ENCODE measurements around the gene UBE2D2.
"Not testable (repeated sequence)": the region's sequence is repeated elsewhere in the genome, so short reads cannot be mapped to it uniquely, and the experiment has no call there.

The UBE2D2 gene

GRCh38 chr5:139549162-139549894 is 11.8 kb upstream of the UBE2D2 start:
- no peak for DNase-seq

- DNase-seq: not testable (repeated sequence)
Measured at GRCh38 chr5:139550051-139550872, 10.9 kb upstream of the UBE2D2 start.

DNA sequence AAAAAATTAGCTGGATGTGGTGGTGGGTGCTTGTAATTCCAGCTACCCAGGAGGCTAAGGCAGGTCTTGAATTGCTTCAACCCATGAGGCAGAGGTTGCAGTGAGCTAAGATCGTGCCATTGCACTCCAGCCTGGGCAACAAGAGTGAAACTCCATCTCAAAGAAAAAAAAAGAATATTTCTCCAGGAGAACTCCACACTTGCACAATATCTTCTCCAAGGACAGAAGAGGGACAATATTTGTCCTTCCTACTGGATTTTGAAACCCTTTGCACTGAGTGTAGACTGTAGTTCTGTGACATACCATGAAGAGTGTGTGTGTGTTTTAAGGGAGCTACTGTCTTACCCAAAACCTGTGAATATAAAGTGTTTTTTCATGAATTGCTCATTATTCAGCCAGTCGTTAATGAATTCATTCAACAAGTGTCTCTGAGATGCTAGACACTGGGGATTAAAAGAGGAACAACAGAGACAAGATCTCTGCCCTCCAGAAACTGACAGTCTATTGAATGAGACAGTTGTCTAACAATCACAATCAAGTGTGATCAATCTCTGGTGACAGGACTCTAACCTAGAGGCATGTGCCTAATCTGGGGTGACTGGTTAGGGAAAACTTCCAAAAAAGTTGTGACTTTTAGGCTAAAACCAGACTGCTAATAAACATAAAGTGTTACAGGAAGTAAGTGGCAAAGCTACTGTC is 9.8 kb upstream of the UBE2D2 start:
- DNase-seq: no peak

DNA sequence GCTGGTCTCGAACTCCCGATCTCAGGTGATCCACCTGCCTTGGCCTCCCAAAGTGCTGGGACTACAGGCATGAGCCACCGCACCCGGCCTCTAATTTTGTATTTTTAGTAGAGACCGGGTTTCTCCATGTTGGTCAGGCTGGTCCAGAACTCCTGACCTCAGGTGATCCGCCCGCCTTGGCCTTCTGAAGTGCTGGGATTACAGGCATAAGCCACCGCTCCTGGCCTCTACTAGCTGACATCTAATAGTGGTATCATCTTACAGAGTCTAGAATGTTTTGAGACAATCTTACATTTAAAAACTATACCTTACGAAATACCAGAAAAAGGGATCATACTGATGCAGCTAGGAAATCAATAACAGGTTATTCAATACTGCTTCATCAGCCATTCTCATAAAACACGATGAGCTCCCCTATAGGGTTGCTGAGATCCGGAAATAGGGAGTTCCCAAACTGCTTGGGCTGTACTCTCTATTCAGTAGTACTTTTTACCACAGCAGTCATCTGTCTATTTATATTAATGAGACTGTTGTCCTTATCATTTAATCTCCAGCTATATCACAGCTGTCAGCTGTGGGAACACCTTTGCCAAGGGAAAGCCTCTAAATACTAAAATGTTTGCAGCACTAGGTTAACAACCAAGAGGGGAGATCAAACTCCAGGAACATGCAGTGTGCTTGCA is 8.1 kb upstream of the UBE2D2 start:
- no peak for DNase-seq

DNA sequence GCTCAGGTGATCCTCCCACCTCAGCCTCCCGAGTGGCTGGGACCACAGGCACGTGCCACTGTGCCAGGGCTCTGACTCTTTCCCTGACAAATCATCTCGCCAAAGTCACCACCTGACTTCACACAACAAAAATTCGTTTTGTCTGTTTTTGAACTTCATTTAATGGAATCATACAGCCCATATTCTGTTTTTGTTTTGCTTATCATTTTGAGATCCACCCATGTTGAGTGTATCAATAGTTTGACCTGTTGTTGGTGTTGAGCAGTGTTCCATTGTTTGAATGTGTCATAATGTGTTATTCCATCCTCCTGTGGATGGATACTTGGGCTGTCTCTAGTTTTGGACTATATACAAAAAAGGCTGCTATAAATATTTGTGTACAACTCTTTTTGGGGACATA is 6.9 kb upstream of the UBE2D2 start:
- DNase-seq: no peak

- no peak for DNase-seq
Measured at GRCh38 chr5:139557811-139558210, 3.3 kb upstream of the UBE2D2 start.

- peak; percentile 31 for DNase-seq
Measured at GRCh38 chr5:139561655-139562451, 714 bp downstream of the UBE2D2 start.

DNA sequence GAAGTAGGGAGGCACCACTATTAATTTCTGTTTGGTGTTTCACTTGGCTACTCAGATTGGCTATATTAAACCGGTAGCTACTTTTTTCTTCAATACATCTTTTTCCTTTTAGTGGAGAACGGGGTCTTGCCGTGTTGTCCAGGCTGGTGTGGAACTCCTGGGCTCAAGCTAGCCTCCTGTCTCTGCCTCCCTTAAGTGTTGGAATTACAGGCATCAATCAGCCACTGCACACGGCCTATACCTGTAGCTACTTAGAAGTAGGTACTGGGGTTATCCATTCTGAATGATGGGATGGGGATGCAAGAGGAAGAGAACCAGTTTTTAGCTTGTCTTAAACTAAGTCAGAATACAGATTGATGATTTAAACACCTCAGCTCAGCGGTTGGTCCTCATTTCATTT is 1.7 kb downstream of the UBE2D2 start:
- DNase-seq: no peak

DNA sequence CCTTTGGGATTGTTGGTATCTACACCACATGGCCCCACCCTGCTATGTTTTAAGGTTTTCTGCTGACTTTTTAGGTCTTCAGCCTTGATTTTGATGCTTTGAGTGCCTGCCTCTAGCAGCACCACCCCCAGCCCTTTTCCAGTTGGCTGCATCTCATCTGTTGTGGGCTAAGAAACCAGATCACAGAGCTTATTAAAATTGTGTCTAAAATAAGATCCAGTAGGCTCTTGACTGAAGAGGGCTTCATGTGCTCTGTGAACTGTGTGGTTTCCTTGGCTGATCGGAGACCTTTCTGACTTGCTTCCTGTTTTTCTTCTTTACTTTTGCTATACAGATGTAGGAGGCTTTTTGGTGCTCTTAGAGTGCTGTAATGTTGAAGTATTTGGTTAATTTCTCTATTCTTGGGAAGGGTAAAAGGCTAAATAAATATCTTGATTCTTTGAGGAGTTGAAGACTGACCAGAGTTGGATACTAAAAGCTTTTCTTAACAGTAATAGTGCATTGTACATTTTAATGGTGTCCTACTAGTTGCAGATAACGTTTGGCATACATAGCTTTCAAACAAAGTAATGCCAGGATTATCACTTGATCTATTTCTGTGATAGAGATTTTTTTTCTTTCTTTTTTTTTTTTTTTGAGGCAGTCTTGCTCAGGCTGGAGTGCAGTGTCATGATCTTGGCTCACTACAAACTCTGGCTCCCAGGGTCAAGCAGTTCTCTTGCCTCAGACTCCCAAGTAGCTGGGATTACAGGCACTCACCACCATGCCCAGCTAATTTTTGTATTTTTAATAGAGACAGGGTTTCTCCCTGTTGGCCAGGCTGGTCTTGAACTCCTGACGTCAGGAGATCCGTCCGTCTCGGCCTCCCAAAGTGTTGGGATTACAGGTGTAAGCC is 4.5 kb downstream of the UBE2D2 start:
- no peak for DNase-seq

DNA sequence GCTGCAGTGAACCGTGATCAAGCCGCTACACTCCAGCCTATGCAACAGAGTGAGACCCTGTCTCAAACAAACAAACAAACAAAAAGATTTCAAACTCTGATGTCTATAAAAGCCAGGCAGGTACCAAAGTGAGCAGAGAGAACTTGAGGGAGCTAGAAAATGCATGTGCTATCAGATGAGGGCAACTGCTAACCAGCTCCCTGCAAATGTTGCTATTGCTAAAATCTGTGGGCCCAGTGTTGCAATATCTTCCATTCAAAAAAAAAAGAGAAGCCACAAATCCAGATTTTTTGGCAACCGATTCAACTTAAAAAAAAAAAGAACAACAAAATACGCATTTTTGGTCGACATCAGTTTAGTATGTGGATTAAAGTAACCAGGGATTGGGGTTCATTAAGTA is 5.5 kb downstream of the UBE2D2 start:
- no peak for DNase-seq

DNA sequence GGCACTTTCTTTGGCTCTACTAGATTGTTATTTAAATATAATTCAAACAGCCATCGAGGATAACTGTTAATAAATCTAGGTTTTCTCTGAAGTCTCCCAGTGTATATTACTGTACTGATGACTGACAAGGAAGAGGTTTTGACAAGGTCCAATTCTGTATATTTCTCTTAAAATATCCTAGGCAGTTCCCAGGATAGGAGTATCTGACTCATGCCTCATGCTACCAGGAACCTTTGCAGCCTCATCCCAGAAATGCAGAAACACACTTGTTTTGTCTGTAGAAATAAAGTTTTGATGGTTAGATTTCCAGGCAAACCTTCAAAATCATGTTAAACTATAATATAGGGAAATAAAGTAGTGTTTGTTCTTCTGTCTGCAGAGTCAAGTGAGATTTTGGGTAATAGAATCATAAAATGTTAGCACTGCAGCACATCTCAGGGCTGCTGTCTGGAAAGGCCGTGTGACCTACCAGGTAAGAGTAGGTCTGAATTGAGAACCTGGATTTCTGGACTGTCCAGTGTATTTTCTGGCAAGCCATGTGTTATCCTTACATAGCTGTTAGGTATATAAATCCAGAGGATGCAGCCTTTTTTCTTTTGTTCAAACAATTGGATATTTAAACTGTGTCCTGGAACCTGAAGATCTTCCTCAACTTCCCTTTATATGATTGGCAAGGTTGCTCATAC is 8.3 kb downstream of the UBE2D2 start:
- no peak for DNase-seq

DNA sequence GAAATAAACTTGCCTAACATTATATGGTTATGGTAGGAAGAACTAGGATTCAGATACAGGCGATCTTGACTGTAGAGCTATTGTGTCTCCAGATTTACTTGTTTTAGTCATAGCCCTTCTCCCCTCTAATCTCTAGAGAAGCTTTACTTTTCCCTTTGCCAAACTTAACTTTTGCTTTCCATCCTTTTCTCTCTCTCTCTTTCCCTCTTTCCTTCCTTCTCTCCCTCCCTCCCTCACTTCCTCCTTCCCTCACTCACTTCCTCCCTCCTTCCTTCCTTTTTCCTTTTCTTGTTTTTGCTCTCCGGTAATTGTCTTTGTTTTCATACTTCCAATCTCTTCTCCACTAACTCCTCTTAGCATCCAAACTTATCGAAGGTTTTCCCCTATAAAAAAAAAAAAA is 10.4 kb downstream of the UBE2D2 start:
- no peak for DNase-seq

GRCh38 chr5:139571966-139572365 is 10.8 kb downstream of the UBE2D2 start:
- no peak for DNase-seq

- no peak for DNase-seq
Measured at GRCh38 chr5:139574641-139575312, 13.6 kb downstream of the UBE2D2 start.

DNA sequence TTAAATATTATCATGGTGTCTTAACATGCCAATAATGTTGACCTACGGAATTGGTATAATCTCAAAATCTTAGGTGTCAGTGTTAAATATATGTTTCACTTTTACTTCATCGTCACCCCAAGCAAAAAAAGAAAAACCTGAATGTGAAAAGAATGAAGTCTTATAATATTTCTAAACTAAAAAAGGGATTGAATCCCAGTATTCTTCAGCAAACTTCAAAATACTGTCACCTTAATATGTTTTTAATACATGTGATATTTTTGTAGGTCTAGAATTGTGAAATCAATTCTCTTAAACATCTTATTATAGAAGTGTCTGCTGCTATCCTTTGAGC is 14.1 kb downstream of the UBE2D2 start:
- no peak for DNase-seq

DNA sequence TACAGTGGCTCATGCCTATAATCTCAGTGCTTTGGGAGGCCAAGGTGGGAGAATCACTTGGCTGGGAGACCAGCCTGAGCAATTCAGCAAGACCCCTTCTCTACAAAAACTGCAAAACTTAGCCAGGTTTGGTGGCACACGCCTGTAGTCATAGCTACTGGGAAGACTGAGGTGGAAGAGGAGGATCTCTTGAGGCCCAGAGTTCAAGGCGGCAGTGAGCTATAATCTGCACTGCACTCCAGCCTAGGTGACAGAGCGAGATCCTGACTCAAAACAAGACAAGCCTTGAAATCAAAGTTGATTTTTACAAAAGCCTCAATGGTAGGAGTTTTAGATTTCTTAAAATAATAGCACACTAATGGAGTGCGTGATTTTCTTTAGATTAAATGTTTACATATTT is 14.6 kb downstream of the UBE2D2 start:
- DNase-seq: no peak

GRCh38 chr5:139577689-139578290 is 16.7 kb downstream of the UBE2D2 start:
- DNase-seq: no peak

DNA sequence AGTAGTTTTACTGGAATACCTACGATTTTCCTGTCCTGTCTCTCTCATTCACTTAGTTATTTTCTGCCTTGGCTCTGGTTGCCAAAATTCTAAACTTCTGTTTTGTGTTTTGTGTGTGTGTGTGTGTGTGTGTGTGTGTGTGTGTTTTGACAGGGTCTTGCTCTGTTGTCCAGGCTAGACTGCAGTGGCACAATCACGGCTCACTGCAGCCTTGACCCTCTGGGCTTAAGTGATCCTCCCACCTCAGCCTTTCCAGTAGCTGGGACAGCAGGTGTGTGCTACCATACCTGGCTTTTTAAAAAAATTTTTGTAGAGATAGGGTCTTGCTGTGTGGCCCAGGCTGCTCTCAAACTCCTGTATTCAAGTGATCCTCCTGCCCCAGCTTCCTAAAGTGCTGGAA is 17.2 kb downstream of the UBE2D2 start:
- DNase-seq: no peak

DNA sequence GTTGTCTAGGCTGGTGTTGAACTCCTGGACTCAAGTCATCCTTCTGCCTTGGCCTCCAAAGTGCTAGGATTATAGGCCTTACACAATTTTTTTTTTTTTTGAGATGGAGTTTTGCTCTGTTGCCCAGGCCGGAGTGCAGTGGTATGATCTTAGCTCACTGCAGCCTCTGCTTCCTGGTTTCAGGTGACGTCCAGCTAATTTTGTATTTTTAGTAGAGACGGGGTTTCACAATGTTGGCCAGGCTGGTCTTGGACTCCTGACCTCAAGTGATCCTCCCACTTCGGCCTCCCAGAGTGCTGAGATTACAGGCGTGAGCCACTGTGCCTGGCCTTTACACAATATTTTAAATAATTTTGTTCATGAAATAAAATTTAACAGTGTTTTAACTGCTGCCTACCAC is 21.0 kb downstream of the UBE2D2 start:
- not testable (repeated sequence) for DNase-seq

- DNase-seq: no peak
Measured at GRCh38 chr5:139584137-139584536, 23.0 kb downstream of the UBE2D2 start.
